HT1080 (cell line): ENCODE results near the gene SYCE3. TPM values are rescaled to one million over a fixed set of nuclear protein-coding genes. Genes with fewer than 3 reads are reported as not detected.

Source experiments
- DNase-seq: peaks from one replicate; pipeline ENCODE4 v3.0.0-alpha.2; 2015; ENCODE audit warnings: low read depth
- total RNA-seq: library from RNA; depleted of rRNA; stranded (reverse); fragments of >200 nt; shearing (Covaris generic); gene quantifications from 2 replicates; pipeline ENCODE4 v1.2.3, GENCODE V29; 2014; rRNA removed

SYCE3 gene
- total RNA-seq, 1 experiment from 2014 or later = not detected

GRCh38 chr22:50504369-50505211 is 58.1 kb downstream of the SYCE3 start:
- no peak for DNase-seq

GRCh38 chr22:50503475-50504145 is 59.1 kb downstream of the SYCE3 start:
- no peak for DNase-seq

GRCh38 chr22:50502628-50503474 is 59.9 kb downstream of the SYCE3 start:
- no peak for DNase-seq

GRCh38 chr22:50502096-50502495 is 60.6 kb downstream of the SYCE3 start:
- no peak for DNase-seq

Other genes with a start within 250 kb of the SYCE3 start
- 0.13 and 0.31 TPM in 2 replicates for gene DENND6B, start 235.9 kb downstream of the SYCE3 start, total RNA-seq
- gene PPP6R2, start 219.6 kb downstream of the SYCE3 start, total RNA-seq = 40.0 and 44.6 TPM in 2 replicates
- 65.2 and 76.2 TPM in 2 replicates for gene SBF1, start 87.9 kb downstream of the SYCE3 start, total RNA-seq
- gene ADM2, start 81.4 kb downstream of the SYCE3 start, total RNA-seq = 0.67 and 0.79 TPM in 2 replicates
- gene MIOX, start 76.1 kb downstream of the SYCE3 start, total RNA-seq = 0.13 TPM in 1 of 2 replicates, not detected in the other
- 36.7 and 54.3 TPM in 2 replicates for gene LMF2, start 55.2 kb downstream of the SYCE3 start, total RNA-seq
- 65.3 and 73.2 TPM in 2 replicates for gene NCAPH2, start 54.7 kb downstream of the SYCE3 start, total RNA-seq
- 6.4 and 7.7 TPM in 2 replicates for gene SCO2, start 37.3 kb downstream of the SYCE3 start, total RNA-seq
- gene TYMP, start 32.9 kb downstream of the SYCE3 start, total RNA-seq = 2.0 and 2.1 TPM in 2 replicates
- gene KLHDC7B, start 17.0 kb downstream of the SYCE3 start, total RNA-seq = not detected in 2 replicates
- gene CPT1B, start 15.5 kb upstream of the SYCE3 start, total RNA-seq = 12.5 and 13.4 TPM in 2 replicates
- 17.8 and 22.3 TPM in 2 replicates for gene CHKB, start 19.9 kb upstream of the SYCE3 start, total RNA-seq
- 0.37 and 0.47 TPM in 2 replicates for gene MAPK8IP2, start 37.9 kb upstream of the SYCE3 start, total RNA-seq
- gene ARSA, start 65.2 kb upstream of the SYCE3 start, total RNA-seq = 11.0 and 11.3 TPM in 2 replicates
- gene SHANK3, start 109.9 kb upstream of the SYCE3 start, total RNA-seq = 0.58 and 0.63 TPM in 2 replicates
- gene ACR, start 175.3 kb upstream of the SYCE3 start, total RNA-seq = not detected in 2 replicates
- 12.5 and 20.8 TPM in 2 replicates for gene RABL2B, start 220.7 kb upstream of the SYCE3 start, total RNA-seq